HG02571 (cell line): ENCODE results near the gene SRRM3.
"Not testable (repeated sequence)": the region's sequence is repeated elsewhere in the genome, so short reads cannot be mapped to it uniquely, and the experiment has no call there.

Experiments
- ATAC-seq: cut with Tn5 transposase; IDR thresholded peaks from one replicate; pipeline ENCODE4 v1.9.1; 2021; ENCODE audit warnings: mild to moderate bottlenecking, moderate library complexity; ENCODE audit not compliant: unreplicated experiment

Gene SRRM3

DNA sequence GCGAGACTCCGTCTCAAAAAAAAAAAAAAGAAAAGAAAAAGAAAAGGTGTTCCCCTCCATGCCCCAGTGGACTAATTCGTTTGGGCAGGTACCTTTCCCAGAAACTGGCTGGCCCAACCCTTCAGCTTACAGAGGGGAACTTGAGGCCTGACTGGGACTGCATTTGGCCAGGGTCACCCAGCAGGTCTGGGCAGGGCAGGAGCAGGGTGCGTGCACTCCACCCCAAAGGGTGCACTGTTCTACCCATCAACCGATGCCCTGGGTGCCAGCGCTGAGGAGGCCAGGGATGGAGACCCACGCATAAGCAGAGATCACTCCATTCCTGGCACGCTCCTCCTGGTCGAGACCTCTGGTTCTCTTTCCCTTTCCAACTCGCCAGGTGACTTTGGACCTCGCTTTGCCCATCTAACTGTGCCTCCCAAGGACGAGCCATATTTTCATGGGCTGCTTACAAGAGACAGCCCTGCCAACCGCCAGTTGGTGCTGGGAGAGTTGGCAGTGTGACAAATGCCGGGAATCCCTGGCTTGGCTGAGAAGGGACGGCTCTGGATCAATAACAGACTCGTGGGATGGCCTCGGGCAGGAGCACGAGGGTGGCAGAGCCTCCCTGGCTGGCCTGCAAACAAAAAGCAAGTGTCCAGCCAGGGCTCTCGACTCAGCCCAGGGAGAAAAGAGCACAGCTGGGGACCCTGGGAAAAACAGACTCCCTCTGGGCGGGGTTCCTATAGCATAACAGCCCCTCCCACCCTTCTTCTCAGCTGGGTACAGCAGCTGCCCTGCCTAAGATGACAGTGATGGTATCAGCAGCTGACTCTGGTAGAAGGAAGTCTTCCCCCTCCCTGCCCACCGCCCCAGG is 108.6 kb downstream of the SRRM3 start:
- ATAC-seq = no peak

DNA sequence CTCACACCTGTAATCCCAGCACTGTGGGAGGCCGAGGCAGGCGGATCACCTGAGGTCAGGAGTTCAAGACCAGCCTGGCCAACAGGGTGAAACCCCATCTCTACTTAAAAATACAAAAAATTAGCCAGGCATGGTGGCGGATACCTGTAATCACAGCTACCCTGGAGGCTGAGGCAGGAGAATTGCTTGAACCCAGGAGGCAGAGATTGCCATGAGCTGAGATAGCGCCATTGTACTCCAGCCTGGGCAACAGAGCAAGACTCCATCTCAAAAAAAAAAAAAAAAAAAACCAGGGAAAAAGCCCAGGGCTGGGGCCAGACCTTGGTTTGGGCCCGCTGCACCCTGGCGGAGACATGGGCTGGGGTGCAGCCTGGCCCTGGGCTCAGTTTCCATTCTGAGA is 110.1 kb downstream of the SRRM3 start:
- ATAC-seq = not testable (repeated sequence)

DNA sequence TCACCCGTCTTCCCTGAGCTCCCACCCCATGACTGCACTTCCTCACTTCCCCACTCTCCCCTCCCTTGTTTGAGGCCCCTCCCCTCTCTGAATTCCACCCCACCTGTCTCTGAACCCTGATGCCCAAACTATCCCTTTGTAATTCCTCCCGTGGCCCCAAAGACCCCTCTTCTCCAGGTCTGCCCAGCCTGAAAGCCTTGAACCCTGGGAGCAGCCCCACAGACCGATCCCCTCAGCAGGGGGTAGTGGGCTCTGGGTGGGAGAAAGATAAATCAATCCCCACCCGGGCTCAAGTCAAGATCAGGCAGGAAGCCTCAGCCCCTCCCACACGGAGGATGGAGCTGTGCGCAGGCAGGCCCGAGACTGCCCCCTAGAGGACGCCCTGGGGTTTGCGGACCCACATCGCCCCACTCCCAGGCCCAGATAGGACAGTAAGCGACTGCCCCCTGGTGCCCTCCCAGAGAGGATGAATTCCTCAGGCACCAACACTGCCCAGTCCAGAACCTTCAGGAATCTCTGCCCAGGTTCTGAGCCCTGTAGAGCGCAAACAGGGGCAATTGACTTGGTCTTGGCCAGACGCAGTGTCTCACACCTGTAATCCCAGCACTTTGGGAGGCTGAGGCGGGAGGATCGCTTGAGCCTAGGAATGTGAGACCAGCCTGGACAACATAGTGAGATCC is 112.5 kb downstream of the SRRM3 start:
- peak; percentile 34 for ATAC-seq

DNA sequence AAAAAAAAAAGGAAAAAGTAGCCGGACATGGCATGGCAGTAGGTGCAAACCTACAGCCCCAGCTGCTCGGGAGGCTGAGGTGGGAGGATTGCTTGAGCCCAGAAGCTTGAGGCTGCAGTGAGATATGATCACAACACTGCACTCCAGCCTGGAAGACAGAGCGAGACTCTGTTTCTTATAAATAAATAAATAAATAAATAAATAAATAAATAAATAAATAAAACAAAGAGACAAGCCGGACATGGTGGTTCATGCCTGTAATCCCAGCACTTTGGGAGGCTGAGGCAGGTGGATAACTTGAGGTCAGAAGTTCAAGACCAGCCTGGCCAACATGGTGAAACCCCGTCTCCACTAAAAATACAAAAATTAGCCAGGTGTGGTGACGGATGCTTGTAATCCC is 113.0 kb downstream of the SRRM3 start:
- not testable (repeated sequence) for ATAC-seq

DNA sequence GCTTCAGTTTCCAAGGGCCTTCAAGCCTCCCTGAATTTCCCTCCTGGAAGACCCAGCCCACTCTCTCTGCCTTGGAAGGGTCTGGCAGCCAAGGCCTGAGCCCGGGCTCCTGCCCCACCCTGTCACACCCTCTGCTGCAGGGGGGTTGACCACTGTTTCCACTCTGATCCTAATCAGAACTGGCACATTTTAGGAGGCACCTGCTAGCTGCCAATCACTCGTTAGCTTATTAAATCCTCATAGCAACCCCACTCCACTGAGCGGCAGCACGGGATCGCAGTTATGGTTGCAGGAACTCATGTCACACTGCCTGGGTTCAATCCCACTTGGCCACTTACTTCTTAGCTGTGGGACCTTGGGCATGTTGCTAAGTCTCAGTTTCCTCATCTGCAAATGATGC is 113.7 kb downstream of the SRRM3 start:
- ATAC-seq = no peak

DNA sequence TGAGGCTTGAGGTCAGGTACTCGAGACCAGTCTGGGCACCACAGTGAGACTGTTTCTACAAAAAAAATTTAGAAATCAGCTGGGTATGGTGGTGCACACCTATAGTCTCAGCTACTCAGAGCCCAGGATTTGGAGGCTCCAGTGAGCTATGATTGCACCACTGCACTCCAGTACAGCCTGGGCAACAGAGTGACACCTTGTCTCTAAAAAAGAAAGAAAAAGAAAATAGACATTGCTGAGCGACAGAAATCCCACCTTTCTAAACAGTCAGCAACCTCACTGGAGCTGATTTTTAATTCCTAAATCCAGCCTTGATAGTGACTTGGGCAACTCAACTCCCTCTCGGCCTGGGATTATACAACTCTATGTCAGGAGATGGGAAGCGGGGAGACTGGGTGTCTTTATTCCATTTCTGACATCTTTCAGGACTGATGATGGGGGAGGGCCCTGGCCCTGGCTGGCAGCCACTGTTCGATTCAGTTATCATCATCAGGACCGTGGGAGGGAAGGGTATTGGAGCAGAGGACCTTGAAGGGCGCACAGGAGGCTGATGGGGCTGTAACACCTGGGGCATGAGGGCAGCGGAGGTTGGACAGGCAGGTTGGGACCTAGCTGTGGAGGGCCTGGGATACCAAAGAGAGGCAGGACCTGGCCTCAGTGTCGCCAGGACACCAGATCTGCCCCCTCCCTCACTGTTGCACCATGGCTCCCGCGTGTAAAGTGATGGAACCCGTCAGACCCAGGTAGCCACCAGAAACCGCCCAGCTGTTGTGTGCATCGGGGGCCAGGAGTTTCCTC is 115.5 kb downstream of the SRRM3 start:
- no peak for ATAC-seq

DNA sequence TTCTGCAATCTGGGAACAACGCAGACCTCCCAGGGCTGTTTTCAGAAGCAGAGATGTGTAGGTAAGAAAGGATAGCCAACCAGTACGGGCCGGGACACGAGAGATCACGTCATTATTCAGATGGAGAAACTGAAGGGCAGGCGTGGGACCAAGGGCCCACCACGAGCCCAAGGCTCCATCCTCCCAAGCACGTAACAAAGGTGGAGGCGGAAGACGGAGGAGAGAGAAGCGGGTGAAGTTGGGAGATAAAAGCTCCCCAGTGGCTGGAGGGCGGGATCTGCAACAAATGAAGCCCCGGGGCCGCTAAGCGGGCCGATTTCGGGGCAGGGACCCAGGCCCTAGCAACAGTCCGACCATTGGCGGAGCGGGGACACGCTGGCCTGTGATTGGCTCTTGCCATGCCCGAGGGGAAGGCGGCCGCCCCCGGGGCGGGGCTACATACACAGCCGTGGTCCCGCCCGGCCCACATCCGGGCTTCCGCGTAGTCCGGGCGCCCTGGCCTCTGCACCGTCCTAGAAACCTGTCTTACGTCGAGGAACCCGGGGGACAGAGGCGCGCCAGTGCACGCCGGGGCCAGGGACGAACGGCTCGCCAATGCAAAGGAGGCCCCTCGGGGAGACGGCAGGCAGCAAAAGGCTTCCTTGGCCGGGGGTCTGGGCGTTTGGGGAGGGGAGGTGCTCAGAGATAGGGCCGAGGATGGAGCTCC is 116.2 kb downstream of the SRRM3 start:
- peak; percentile 90 for ATAC-seq

DNA sequence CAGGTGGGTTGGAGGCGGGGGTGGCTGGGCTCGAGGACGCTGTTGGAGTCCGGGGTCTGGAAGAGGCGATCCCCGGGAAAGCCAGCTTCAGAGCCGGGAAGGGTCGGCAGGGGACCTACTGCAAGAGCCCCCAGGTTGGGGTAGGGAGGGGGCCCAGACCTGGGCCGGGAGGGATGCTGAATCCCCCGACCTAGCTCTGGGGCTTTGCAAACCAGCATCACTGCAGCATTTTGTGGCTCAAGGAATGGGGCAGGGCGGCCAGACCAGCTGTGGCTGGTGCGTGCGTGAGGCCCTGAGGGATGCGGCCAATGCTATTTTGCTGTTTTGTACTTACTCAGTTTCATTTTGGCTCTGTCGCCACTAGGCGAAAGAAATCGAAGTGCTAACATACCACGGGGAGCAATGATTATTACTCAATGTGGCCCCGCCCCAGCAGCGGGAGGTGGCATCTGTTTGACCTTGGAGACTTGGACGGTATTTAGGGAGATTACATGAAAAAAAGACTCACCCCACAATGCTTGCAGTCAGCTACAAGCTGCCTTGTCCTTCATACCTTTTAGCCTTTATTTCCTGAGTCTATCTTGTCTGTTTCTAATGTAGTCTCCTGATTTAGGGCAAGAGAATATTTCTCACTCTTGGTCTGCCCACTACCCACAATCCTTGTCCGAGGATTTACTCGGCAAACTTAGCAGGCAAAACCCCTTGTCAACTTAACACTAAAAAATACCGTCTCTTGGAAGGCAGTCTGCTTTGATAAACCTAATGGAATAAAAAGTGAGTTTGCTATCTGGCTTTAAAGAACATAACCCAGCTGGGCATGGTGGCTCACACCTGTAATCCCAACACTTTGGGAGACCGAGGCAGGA is 117.0 kb downstream of the SRRM3 start:
- ATAC-seq = peak; percentile 45

DNA sequence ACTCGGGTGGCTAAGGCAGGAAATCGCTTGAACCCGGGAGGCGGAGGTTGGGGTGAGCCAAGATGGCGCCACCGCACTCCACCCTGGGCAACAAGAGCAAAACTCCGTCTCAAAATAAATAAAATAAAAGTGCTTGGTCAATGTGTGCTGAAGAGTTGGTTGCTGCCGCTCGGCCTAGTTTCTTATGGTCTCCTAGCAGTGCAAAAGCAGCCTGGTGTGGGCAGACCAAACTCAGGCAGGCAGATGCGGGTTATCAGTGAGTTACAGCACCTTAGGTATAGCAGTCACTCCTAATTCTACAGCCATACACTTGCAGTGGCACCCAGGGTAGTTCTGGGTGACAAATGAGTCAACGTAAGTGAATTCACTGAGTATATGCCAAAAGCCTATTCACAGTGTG is 123.4 kb downstream of the SRRM3 start:
- ATAC-seq = no peak

DNA sequence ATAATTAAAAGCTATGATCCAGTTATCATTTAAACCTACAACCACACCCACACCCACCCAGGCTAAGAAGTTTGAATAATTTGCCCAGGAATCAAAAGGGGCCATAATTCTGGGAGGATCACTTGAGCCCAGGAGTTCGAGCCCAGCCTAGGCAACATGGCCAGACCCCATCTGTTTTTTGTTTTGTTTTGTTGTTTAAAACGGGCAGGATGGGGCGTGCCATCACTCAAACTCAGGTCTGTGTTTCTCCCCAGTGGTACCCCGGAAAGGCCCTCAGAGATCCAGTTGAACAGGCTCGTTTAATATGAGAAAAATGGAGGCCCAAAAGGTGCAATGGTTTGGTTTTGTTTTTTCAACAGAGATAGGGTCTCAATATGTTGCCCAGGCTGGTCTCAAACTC is 124.1 kb downstream of the SRRM3 start:
- ATAC-seq = no peak

DNA sequence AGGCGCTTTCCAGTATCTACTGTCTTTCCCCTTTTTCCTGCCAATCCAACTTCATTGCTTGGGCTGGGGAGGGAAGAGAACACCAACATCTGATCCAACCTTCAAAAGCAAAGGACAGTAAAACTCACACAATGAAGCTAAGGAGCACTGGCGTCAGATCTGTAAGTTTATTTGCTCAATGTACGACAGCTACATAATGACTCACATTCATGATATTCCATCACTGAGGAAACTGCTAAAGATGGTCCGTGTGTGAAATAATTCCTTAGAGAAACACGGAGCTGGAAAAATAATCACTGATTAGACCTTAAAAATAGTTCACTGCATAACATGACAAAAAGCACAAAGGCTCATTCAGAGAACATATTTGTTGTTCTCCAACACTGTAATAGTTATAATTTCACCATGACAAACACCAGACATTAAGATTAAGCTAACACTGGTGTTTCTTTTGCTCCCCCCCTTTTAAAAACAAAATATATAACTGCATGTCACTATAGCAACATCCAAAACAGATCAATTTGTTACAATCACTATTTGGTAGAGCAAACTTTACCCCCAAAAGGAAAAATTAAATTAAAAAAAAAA is 125.0 kb downstream of the SRRM3 start:
- ATAC-seq = no peak

DNA sequence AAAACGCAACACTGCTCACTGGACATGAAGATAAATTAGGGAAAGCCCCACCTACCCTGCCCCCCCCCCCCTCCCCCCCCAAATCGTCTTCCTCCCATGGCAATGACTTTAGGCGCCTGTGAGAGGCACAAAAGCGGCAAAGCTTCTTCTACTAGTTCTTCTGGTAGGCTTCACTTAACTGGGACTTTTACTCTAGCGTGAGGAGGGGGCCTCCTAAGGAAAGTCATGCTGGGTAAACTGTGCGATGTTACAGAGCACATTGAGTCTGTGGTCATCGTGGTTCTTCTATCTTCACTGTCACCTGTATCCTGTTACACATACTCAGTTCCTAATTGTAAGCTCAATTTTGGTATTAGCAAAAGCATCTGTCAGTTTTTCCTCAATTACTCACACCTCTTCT is 125.9 kb downstream of the SRRM3 start:
- ATAC-seq = no peak

DNA sequence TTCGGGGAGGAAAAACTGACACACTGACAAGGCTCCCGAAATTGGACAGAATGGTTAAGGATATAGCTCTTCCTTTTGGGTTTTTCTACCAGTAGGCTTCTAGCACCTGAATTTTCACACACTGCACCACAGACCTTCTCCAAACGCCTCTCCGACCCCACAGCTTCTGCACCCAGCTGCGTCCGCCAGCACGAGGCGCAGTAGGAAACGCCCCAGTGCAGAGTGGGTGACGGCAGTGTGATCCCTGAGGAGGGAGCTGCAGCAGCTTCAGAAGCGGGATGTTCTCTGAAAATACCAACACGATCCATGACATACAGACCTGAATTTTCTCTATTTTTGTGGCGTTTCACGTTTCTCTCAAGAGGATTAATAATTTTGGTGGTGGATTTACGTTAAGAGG is 126.7 kb downstream of the SRRM3 start:
- ATAC-seq = no peak

DNA sequence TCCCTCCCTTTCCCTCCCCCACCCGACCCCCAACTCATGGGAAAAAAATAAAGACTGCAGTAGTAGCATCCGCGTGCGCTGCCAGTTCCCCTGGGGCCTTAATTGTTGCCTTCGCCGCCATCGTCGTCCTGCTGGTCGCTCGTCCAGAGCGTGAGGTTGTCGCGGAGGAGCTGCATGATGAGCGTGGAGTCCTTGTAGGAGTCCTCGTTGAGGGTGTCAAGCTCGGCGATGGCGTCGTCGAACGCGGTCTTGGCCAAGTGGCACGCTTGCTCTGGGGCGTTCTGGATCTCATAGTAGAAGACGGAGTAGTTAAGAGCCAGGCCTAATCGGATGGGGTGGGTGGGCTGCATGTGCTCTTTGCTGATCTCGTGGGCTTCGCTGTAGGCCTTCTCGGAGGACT is 127.8 kb downstream of the SRRM3 start:
- no peak for ATAC-seq

DNA sequence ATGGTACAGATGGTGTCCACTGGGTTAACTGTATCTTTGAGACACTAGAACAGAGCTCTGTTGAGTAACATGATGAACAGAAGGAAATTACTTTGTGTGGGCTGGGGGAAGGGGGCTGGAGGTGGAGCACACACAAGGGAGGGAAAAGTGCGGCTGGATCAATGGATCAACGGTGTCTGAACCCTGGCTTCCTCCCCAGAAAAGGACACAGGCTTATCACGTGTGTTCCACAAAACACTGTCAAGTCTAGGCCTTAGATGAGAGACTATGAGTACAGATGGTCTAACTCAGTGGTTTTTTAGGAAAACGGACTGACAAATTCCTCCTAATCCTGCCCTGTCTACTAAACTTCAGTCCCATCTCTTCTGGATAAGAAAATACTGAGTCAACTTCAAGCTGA is 128.6 kb downstream of the SRRM3 start:
- no peak for ATAC-seq

DNA sequence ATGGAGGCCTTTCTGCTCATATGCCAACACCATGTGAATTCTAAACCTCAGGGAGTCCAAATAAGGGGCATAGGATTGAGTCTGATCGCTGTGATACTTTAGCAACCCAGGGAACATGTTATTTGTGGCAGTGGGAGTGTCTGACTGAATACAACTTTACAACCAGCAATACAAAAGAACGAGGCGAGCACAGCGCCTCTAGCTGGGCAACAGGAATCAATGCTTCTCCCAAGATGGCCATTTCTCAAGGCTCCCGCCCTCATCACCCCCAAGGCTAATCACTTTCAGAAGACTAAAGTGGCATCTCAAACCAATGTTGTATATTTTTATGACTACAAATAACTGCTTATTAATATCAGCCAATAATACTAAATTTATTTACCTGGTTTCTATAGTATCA is 129.0 kb downstream of the SRRM3 start:
- ATAC-seq = no peak

DNA sequence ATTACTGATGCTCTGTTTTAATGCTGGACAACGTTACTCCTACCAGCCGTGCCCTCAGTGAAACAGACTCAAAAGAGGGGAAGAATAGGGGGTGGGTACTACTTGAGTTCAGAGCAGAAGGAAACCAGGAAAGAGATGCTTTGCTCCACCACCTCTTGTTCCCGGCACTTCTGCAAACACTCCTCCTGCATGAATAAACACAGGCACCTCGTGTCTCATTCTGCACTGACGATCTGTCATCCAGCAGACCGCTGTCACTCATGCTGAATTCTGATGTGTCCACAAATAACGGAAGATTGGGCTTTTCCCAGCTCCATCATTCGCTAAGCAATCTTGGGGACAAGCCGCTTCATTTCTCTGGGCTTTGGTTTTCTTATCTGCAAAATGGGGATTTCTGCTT is 130.4 kb downstream of the SRRM3 start:
- ATAC-seq = no peak

DNA sequence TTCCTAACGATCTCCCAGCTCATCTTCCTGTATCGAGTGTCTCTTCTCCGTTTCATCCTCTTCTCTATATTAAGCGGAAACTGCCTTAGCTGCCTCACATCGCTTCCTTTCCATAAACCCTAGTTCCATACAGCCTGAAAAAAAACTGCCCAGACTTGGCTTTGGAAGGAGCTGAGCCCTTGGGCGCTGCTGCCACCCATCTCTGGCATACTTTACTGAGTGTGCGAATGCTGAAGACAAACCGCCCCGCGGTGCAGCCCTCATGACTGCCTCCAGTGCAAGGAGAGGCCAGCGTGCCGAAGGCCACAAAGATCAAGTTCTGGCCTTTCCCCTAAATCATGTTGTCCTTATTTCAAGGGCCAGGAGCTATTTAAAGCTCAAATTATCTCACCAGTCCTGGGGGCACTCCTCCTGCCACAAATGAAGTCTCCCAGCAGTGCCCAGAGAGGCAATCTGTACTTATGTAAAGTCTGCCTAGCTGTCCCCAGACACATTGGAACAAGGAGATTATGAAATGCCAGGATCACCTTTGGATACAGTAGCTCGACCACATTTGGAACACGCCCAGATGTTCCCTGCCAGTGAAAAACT is 131.9 kb downstream of the SRRM3 start:
- ATAC-seq = no peak

DNA sequence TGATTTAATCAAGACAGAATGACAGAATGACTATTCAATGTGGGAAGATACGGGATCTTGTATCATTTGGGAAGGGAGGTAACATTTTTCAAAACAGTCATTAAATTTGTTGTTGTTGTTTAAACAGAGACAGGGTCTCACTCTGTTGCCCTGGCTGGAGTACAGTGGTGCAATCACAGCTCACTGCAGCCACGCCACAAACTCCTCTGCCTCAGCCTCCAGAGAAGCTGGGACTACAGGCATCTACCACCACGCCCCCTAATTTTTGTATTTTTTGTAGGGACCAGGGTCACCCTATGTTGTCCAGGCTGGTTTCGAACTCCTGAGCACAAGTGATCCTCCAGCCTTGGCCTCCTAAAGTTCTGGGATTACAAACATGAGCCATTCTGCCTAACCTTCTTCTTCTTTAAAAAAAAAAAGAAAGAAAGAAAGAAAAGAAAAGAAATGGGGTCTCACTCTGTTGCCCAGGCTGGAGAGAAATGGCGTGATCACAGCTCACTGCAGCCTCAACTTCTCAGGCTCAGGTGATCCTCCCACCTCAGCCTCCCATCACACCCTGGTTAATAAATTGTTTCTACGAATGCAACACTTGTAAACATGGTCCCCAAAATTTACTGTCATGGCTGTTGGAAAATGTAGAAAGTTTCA is 132.7 kb downstream of the SRRM3 start:
- no peak for ATAC-seq
